Measurements from ENCODE around the gene ATP11A.

The ATP11A gene

DNA sequence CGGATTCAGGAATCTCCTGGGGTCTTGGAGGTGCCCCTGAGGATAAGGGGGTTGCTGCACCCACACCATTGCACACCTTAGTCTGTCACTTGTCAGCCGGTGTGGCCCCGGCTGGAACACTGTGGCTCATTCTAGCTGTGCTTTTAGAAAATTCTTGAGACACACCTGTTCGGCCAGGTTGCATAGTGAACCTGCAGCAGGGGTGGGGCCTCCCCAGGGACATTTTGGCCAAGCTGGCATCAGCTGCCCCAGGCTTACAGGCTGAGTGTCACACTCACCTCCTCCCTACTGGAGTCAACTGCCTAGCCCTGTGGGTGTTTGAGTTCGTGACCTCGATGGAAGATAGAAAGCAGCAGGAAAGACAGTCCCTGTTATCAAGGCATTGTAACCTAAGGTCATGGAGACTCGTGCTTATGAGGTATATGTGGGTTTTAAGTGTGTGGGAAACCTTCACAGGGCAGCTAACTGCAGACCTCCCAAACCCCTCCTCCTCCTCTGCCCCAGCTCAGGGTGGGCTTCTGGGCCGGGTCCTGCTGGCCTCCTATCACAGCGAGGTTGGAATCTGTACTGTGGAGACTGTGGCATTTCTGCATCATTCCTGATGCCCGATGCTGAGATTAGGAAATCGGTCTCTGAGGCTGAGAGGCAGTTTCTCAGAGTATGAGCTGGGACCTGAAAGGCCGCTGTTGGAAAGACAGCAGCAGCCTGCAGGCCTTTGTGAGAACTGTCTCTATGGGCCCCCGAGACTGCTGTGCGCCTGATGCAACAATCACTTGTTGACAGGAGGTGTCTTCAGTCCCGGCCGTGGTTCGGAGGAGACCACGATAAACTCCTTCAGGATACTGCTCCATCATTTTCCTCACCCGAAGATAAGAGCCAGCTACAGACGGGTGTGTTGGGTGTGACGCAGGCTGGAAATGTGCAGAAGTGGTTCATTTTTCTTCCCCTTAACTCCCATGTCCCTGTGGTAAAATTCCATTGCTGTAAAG is 72.2 kb downstream of the ATP11A start:
- TF ChIP-seq FEZF1 (tag by site-specific recombination; IDR thresholded peaks at IDR 0.05) (no peak), SCRT2 (tag by site-specific recombination; IDR thresholded peaks at IDR 0.05) (peak; percentile 93), EGR2 (tag by site-specific recombination; IDR thresholded peaks at IDR 0.05; ENCODE audit: low read depth) (peak; percentile 22; the same call in 1 of the 2 replicates), BCL11A (tag by site-specific recombination; IDR thresholded peaks at IDR 0.05; ENCODE audit: low read depth) (no peak), ZNF175 (tag by site-specific recombination; IDR thresholded peaks at IDR 0.05) (no peak), ZNF155 (tag by site-specific recombination; IDR thresholded peaks at IDR 0.05) (no peak), ZNF23 (tag by site-specific recombination; IDR thresholded peaks at IDR 0.05; ENCODE audit: borderline replicate concordance) (no peak), ZFHX2 (tag by site-specific recombination; conservative IDR thresholded peaks at IDR 0.05) (peak; percentile 27; the same call in 1 of the 2 replicates)
- TF ChIP-seq, protein P1, sequence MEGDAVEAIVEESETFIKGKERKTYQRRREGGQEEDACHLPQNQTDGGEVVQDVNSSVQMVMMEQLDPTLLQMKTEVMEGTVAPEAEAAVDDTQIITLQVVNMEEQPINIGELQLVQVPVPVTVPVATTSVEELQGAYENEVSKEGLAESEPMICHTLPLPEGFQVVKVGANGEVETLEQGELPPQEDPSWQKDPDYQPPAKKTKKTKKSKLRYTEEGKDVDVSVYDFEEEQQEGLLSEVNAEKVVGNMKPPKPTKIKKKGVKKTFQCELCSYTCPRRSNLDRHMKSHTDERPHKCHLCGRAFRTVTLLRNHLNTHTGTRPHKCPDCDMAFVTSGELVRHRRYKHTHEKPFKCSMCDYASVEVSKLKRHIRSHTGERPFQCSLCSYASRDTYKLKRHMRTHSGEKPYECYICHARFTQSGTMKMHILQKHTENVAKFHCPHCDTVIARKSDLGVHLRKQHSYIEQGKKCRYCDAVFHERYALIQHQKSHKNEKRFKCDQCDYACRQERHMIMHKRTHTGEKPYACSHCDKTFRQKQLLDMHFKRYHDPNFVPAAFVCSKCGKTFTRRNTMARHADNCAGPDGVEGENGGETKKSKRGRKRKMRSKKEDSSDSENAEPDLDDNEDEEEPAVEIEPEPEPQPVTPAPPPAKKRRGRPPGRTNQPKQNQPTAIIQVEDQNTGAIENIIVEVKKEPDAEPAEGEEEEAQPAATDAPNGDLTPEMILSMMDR (tag by site-specific recombination; IDR thresholded peaks at IDR 0.05) = no peak
- TF ChIP-seq, protein P2, sequence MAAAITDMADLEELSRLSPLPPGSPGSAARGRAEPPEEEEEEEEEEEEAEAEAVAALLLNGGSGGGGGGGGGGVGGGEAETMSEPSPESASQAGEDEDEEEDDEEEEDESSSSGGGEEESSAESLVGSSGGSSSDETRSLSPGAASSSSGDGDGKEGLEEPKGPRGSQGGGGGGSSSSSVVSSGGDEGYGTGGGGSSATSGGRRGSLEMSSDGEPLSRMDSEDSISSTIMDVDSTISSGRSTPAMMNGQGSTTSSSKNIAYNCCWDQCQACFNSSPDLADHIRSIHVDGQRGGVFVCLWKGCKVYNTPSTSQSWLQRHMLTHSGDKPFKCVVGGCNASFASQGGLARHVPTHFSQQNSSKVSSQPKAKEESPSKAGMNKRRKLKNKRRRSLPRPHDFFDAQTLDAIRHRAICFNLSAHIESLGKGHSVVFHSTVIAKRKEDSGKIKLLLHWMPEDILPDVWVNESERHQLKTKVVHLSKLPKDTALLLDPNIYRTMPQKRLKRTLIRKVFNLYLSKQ (tag by site-specific recombination; IDR thresholded peaks at IDR 0.05; ENCODE audit: borderline replicate concordance) = no peak
- TF ChIP-seq, protein P3, sequence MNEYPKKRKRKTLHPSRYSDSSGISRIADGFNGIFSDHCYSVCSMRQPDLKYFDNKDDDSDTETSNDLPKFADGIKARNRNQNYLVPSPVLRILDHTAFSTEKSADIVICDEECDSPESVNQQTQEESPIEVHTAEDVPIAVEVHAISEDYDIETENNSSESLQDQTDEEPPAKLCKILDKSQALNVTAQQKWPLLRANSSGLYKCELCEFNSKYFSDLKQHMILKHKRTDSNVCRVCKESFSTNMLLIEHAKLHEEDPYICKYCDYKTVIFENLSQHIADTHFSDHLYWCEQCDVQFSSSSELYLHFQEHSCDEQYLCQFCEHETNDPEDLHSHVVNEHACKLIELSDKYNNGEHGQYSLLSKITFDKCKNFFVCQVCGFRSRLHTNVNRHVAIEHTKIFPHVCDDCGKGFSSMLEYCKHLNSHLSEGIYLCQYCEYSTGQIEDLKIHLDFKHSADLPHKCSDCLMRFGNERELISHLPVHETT (tag by site-specific recombination; IDR thresholded peaks at IDR 0.05) = no peak
- Histone ChIP-seq H3K4me1 (ENCODE audit: control insufficient read depth, insufficient read depth, low read length) (no peaks in the 10 kb centered on the region), H3K36me3 (ENCODE audit: control insufficient read depth in 2 of 2, insufficient read depth in 1 of 2, low read length in 2 of 2) (no peaks in the 10 kb centered on the region), H3K9me3 (ENCODE audit: control insufficient read depth, insufficient read depth, low read depth, low read length) (no peaks in the 10 kb centered on the region), H3K27ac (ENCODE audit: extremely low read depth, low read depth, low read length) (no peak overlapping the region), H3K4me3 (ENCODE audit: low read depth, low read length) (no peak overlapping the region)
- CTCF ChIA-PET = interaction anchor here (0.5 to 1.3 kb wide), 2 partner anchors 13 to 139 kb away, joined by 3 read pairs; no protein-coding TSS in a partner anchor
- POLR2A ChIA-PET = no interaction called here

DNA sequence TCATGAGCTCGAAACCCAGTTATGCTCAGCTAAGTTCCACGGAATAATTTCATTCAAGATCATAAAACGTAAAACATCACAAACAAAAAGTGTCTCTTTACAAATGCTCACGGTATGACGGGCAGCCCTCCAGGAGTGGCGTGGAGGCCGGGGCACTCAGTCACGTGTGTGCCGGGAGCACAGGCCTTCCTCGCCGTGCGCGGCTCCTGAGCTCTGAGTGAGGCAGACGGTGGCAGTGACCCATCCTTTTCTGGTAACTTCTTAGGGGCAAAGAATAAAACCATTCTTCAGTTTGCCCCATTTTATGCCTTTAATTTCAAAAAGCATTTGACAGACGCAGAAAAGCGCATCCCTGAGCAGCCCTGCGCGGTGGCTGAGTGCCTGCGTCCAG is 72.8 kb downstream of the ATP11A start:
- CTCF ChIA-PET = interaction anchor here (0.5 to 1.3 kb wide), 3 partner anchors 12 to 140 kb away, joined by 3 to 4 read pairs (median 3); no protein-coding TSS in a partner anchor
- Histone ChIP-seq H3K27ac (ENCODE audit: extremely low read depth, low read depth, low read length) (no peak overlapping the region), H3K4me1 (ENCODE audit: control insufficient read depth, insufficient read depth, low read length) (no peaks in the 10 kb centered on the region), H3K9me3 (ENCODE audit: control insufficient read depth, insufficient read depth, low read depth, low read length) (no peaks in the 10 kb centered on the region), H3K4me3 (ENCODE audit: low read depth, low read length) (no peak overlapping the region), H3K36me3 (ENCODE audit: control insufficient read depth in 2 of 2, insufficient read depth in 1 of 2, low read length in 2 of 2) (no peaks in the 10 kb centered on the region)
- TF ChIP-seq ZNF664 (tag by site-specific recombination; IDR thresholded peaks at IDR 0.05) = no peak
- TF ChIP-seq, protein P4, sequence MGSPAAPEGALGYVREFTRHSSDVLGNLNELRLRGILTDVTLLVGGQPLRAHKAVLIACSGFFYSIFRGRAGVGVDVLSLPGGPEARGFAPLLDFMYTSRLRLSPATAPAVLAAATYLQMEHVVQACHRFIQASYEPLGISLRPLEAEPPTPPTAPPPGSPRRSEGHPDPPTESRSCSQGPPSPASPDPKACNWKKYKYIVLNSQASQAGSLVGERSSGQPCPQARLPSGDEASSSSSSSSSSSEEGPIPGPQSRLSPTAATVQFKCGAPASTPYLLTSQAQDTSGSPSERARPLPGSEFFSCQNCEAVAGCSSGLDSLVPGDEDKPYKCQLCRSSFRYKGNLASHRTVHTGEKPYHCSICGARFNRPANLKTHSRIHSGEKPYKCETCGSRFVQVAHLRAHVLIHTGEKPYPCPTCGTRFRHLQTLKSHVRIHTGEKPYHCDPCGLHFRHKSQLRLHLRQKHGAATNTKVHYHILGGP (tag by site-specific recombination; IDR thresholded peaks at IDR 0.05) = no peak
- no peak for TF ChIP-seq ZNF121 (tag by site-specific recombination; IDR thresholded peaks at IDR 0.05)
- TF ChIP-seq ZNF37A (tag by site-specific recombination; IDR thresholded peaks at IDR 0.05) = no peak
- no peak for TF ChIP-seq ZNF785 (tag by site-specific recombination; IDR thresholded peaks at IDR 0.05)
- TF ChIP-seq, protein P2 (tag by site-specific recombination; IDR thresholded peaks at IDR 0.05; ENCODE audit: borderline replicate concordance) = no peak
- no peak for TF ChIP-seq PRDM1 (tag by site-specific recombination; IDR thresholded peaks at IDR 0.05)
- no peak for TF ChIP-seq ZNF174 (tag by site-specific recombination; IDR thresholded peaks at IDR 0.05)
- no peak for TF ChIP-seq MYNN (tag by site-specific recombination; IDR thresholded peaks at IDR 0.05; ENCODE audit: borderline replicate concordance)
- TF ChIP-seq MZF1 (tag by site-specific recombination; IDR thresholded peaks at IDR 0.05; ENCODE audit: borderline replicate concordance) = no peak
- TF ChIP-seq, protein P1 (tag by site-specific recombination; IDR thresholded peaks at IDR 0.05) = no peak
- POLR2A ChIA-PET = no interaction called here

All from HEK293 (cell line).